ENCODE data around the gene SELPLG. TPM values are rescaled to one million over a fixed set of nuclear protein-coding genes. Genes with fewer than 3 reads are reported as not detected.
A peak's percentile ranks its signal among the peaks of the same experiment; 100 is the strongest.

SELPLG gene
- total RNA-seq, 1 donor from 2014 or later = not detected

DNA sequence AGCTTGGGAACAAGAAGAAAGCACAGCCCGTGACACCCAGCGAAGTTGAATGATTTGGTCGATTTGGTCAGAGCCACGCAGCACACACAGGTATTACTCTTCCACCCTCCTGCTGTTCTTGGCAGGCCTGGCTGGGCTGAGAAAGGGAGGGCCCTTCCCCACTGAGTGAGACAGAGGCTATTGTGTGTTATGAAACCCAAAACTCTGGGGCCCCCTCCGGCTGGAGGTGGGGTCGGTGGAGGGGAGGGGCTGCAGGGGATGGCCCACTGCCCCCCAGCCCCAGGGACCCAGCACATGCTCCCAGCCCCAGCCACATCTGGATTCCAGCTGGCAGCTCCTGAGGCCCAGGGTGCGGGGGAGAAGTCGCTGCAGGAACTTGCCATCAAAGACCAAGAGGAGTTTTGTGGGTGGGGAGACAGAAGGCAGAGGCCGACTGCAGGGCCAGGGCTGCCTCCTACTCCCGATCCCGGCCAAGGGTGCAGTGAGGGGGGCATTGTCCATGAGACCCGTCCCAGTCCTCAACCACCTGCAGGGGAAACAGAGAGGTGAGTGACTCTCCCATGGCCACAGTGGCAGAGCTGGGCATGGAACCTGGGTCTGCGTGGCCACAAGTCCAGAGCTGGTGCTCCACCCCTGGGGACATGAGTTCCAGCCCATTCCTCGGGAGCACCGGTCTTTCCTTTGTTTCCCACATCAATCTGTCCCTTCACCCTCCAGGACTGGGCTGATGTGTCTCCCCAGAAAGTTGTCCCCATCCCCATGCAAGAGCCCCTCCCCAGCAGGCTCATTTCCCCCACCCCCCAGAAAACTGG lies 44.5 kb downstream of the SELPLG start:
- Mint-ChIP-seq H3K4me3 (peak overlapping the region; percentile 22), H3K27me3 (ENCODE audit: low read depth) (no peaks in the 10 kb centered on the region), H3K4me1 (peaks cover 17% of the 10 kb centered on the region), H3K27ac (peak overlapping the region; percentile 86), H3K9me3 (peaks cover 4% of the 10 kb centered on the region), H3K36me3 (no peaks in the 10 kb centered on the region)
- DNase-seq (ENCODE audit: low spot score in 2 of 2, unreplicated experiment in 2 of 2) = peak in 1 of 2 experiments; percentile 59
- TF ChIP-seq CTCF (IDR thresholded peaks at IDR 0.05; ENCODE audit: unreplicated experiment) = no peak

DNA sequence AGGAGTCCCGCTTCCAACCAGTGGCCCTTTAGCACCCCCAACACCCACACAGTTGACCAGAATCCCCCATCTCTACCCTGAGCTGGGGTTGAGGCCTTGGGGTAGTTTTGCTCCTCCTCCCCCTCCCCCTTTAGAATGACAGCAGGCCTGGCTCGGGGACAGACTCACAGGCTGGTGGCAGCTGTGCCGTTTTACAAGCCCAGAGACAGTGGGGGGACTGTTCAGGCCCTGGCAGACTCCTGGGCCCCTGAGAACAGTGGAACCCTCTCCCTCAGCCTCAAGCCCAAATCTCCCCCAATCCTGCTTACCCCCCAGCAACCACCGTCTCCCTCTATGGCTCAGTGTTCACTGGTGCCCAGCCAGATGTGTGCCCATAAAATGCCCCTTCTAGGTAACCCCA lies 45.9 kb downstream of the SELPLG start:
- Mint-ChIP-seq H3K27ac (peak overlapping the region; percentile 39), H3K4me3 (no peak overlapping the region), H3K4me1 (peaks cover 24% of the 10 kb centered on the region), H3K9me3 (peaks cover 4% of the 10 kb centered on the region), H3K27me3 (ENCODE audit: low read depth) (no peaks in the 10 kb centered on the region), H3K36me3 (no peaks in the 10 kb centered on the region)
- no peak for TF ChIP-seq CTCF (IDR thresholded peaks at IDR 0.05; ENCODE audit: unreplicated experiment)
- no peak for DNase-seq (ENCODE audit: low spot score in 2 of 2, unreplicated experiment in 2 of 2)

DNA sequence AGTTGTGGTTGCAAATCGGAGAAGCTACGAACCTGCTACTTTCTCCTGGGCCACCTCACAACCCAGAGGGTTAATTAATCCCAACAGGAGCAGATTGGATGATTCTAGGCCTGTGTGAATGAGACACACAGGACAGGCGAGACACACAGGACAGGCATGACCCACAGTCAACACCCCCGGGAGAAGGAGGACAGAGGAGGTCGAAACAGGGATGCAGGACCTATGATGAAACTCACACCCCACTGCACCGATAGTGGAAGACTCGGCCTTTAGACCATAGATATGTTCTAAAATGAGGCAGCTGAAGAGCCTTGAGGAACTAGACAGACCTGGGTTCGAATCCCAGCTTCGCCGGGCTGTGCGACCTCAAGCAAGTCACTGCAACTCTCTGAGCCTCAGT lies 47.4 kb downstream of the SELPLG start:
- Mint-ChIP-seq H3K4me1 (peaks cover 24% of the 10 kb centered on the region), H3K36me3 (no peaks in the 10 kb centered on the region), H3K27me3 (ENCODE audit: low read depth) (no peaks in the 10 kb centered on the region), H3K27ac (no peak overlapping the region), H3K4me3 (no peak overlapping the region), H3K9me3 (peaks cover 4% of the 10 kb centered on the region)
- no peak for TF ChIP-seq CTCF (IDR thresholded peaks at IDR 0.05; ENCODE audit: unreplicated experiment)
- no peak for DNase-seq (ENCODE audit: low spot score in 2 of 2, unreplicated experiment in 2 of 2)

DNA sequence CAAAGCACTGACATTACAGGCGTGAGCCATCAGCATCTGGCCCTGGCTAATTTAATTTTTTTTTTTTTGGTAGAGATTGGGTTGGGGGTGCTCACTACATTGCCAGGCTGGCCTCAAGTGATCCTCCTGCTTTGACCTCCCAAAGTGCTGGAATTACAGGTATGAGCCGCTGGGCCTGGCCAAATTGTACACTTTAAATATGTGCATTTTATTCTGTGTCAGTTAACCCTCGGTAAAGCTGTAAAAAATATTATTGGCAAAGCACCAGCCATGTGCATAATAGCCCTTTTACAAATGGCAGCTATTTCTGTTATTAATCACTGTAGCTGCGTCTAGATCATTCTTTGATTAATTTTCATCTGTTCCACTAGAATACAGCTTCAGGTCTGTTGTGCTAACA lies 47.8 kb downstream of the SELPLG start:
- no peak overlapping the region for H3K4me3 Mint-ChIP-seq
- H3K36me3 Mint-ChIP-seq = no peaks in the 10 kb centered on the region
- DNase-seq (ENCODE audit: low spot score in 2 of 2, unreplicated experiment in 2 of 2) = no peak
- peaks cover 24% of the 10 kb centered on the region for H3K4me1 Mint-ChIP-seq
- peaks cover 4% of the 10 kb centered on the region for H3K9me3 Mint-ChIP-seq
- H3K27me3 Mint-ChIP-seq (ENCODE audit: low read depth) = no peaks in the 10 kb centered on the region
- no peak overlapping the region for H3K27ac Mint-ChIP-seq
- TF ChIP-seq CTCF (IDR thresholded peaks at IDR 0.05; ENCODE audit: unreplicated experiment) = no peak

GRCh38 chr12:108584456-108585065 lies 49.1 kb downstream of the SELPLG start:
- Mint-ChIP-seq H3K4me1 (peaks cover 24% of the 10 kb centered on the region), H3K9me3 (peaks cover 4% of the 10 kb centered on the region), H3K27ac (no peak overlapping the region), H3K36me3 (no peaks in the 10 kb centered on the region), H3K27me3 (ENCODE audit: low read depth) (no peaks in the 10 kb centered on the region), H3K4me3 (no peak overlapping the region)
- no peak for DNase-seq (ENCODE audit: low spot score in 2 of 2, unreplicated experiment in 2 of 2)
- no peak for TF ChIP-seq CTCF (IDR thresholded peaks at IDR 0.05; ENCODE audit: unreplicated experiment)

Measured in mesothelial cell of epicardium (in vitro differentiated cells).